Measurements from ENCODE around the gene KLHL40. TPM values are rescaled to one million over a fixed set of nuclear protein-coding genes. Genes with fewer than 3 reads are reported as not detected.

Gene KLHL40
- total and polyA plus RNA-seq, 9 donors, result 86.0 to 176 (median 124) TPM

- peaks cover 34% of the 10 kb centered on the region for H3K36me3 ChIP-seq (ENCODE audit: control insufficient read depth, insufficient read depth, low read length)
- H3K27me3 ChIP-seq (ENCODE audit: control insufficient read depth, insufficient read depth, low read length), result no peaks in the 10 kb centered on the region
- H3K27ac ChIP-seq (ENCODE audit: low read length), result peak overlapping the region; percentile 7
- H3K4me1 ChIP-seq (ENCODE audit: control insufficient read depth, insufficient read depth, low read length), result peaks cover 65% of the 10 kb centered on the region
- 74% methylated on average over 8 of the region's 9 CpGs for WGBS (ENCODE audit: insufficient coverage)
- H3K4me3 ChIP-seq (ENCODE audit: low read length), result no peak overlapping the region
- H3K9me3 ChIP-seq (replicated peaks; ENCODE audit: control insufficient read depth, low read depth, low read length), result no peaks in the 10 kb centered on the region
- peak; percentile 3 for DNase-seq
Measured at GRCh38 chr3:42656680-42657610, 28.4 kb upstream of the KLHL40 start.

GRCh38 chr3:42657675-42658074 is 27.7 kb upstream of the KLHL40 start:
- no peak for DNase-seq
- Histone ChIP-seq H3K27ac (ENCODE audit: low read length) (peak overlapping the region; percentile 62), H3K9me3 (replicated peaks; ENCODE audit: control insufficient read depth, low read depth, low read length) (no peaks in the 10 kb centered on the region), H3K36me3 (ENCODE audit: control insufficient read depth, insufficient read depth, low read length) (peaks cover 36% of the 10 kb centered on the region), H3K4me3 (ENCODE audit: low read length) (no peak overlapping the region), H3K27me3 (ENCODE audit: control insufficient read depth, insufficient read depth, low read length) (no peaks in the 10 kb centered on the region), H3K4me1 (ENCODE audit: control insufficient read depth, insufficient read depth, low read length) (peaks cover 58% of the 10 kb centered on the region)
- 80% methylated on average over 4 of the region's 4 CpGs for WGBS (ENCODE audit: insufficient coverage)

GRCh38 chr3:42658091-42658770 is 27.1 kb upstream of the KLHL40 start:
- peak overlapping the region; percentile 62 for H3K27ac ChIP-seq (ENCODE audit: low read length)
- H3K9me3 ChIP-seq (replicated peaks; ENCODE audit: control insufficient read depth, low read depth, low read length), result no peaks in the 10 kb centered on the region
- peaks cover 36% of the 10 kb centered on the region for H3K36me3 ChIP-seq (ENCODE audit: control insufficient read depth, insufficient read depth, low read length)
- WGBS (ENCODE audit: insufficient coverage), result 82% methylated on average over 34 of the region's 34 CpGs
- peaks cover 52% of the 10 kb centered on the region for H3K4me1 ChIP-seq (ENCODE audit: control insufficient read depth, insufficient read depth, low read length)
- no peak overlapping the region for H3K4me3 ChIP-seq (ENCODE audit: low read length)
- H3K27me3 ChIP-seq (ENCODE audit: control insufficient read depth, insufficient read depth, low read length), result no peaks in the 10 kb centered on the region
- peak; percentile 41 for DNase-seq

- no peak overlapping the region for H3K27ac ChIP-seq (ENCODE audit: low read length)
- WGBS (ENCODE audit: insufficient coverage), result 67% methylated on average over 22 of the region's 22 CpGs
- DNase-seq, result no peak
Measured at GRCh38 chr3:42658771-42659390, 26.5 kb upstream of the KLHL40 start.

GRCh38 chr3:42659451-42660130 is 25.7 kb upstream of the KLHL40 start:
- Histone ChIP-seq H3K4me3 (ENCODE audit: low read length) (no peak overlapping the region), H3K4me1 (ENCODE audit: control insufficient read depth, insufficient read depth, low read length) (peaks cover 45% of the 10 kb centered on the region), H3K9me3 (replicated peaks; ENCODE audit: control insufficient read depth, low read depth, low read length) (no peaks in the 10 kb centered on the region), H3K36me3 (ENCODE audit: control insufficient read depth, insufficient read depth, low read length) (peaks cover 36% of the 10 kb centered on the region), H3K27me3 (ENCODE audit: control insufficient read depth, insufficient read depth, low read length) (no peaks in the 10 kb centered on the region), H3K27ac (ENCODE audit: low read length) (no peak overlapping the region)
- DNase-seq, result peak; percentile 4
- WGBS (ENCODE audit: insufficient coverage), result 66% methylated on average over 18 of the region's 25 CpGs

More at GRCh38 chr3:42658771-42659390, 26.5 kb upstream of the KLHL40 start:
- Histone ChIP-seq H3K4me1 (ENCODE audit: control insufficient read depth, insufficient read depth, low read length) (peaks cover 46% of the 10 kb centered on the region), H3K36me3 (ENCODE audit: control insufficient read depth, insufficient read depth, low read length) (peaks cover 36% of the 10 kb centered on the region), H3K4me3 (ENCODE audit: low read length) (no peak overlapping the region), H3K9me3 (replicated peaks; ENCODE audit: control insufficient read depth, low read depth, low read length) (no peaks in the 10 kb centered on the region), H3K27me3 (ENCODE audit: control insufficient read depth, insufficient read depth, low read length) (no peaks in the 10 kb centered on the region)

GRCh38 chr3:42660131-42660715 is 25.1 kb upstream of the KLHL40 start:
- Histone ChIP-seq H3K27me3 (ENCODE audit: control insufficient read depth, insufficient read depth, low read length) (no peaks in the 10 kb centered on the region), H3K9me3 (replicated peaks; ENCODE audit: control insufficient read depth, low read depth, low read length) (no peaks in the 10 kb centered on the region), H3K27ac (ENCODE audit: low read length) (no peak overlapping the region), H3K4me1 (ENCODE audit: control insufficient read depth, insufficient read depth, low read length) (peaks cover 38% of the 10 kb centered on the region), H3K36me3 (ENCODE audit: control insufficient read depth, insufficient read depth, low read length) (peaks cover 36% of the 10 kb centered on the region), H3K4me3 (ENCODE audit: low read length) (no peak overlapping the region)
- peak; percentile 9 for DNase-seq
- 72% methylated on average over 3 of the region's 6 CpGs for WGBS (ENCODE audit: insufficient coverage)

- Histone ChIP-seq H3K27me3 (ENCODE audit: control insufficient read depth, insufficient read depth, low read length) (no peaks in the 10 kb centered on the region), H3K9me3 (replicated peaks; ENCODE audit: control insufficient read depth, low read depth, low read length) (no peaks in the 10 kb centered on the region), H3K4me3 (ENCODE audit: low read length) (no peak overlapping the region), H3K36me3 (ENCODE audit: control insufficient read depth, insufficient read depth, low read length) (peaks cover 36% of the 10 kb centered on the region), H3K27ac (ENCODE audit: low read length) (no peak overlapping the region), H3K4me1 (ENCODE audit: control insufficient read depth, insufficient read depth, low read length) (peaks cover 38% of the 10 kb centered on the region)
- peak; percentile 11 for DNase-seq
- WGBS (ENCODE audit: insufficient coverage), result 75% methylated on average over 2 of the region's 4 CpGs
Measured at GRCh38 chr3:42660898-42661297, 24.4 kb upstream of the KLHL40 start.

- peaks cover 36% of the 10 kb centered on the region for H3K36me3 ChIP-seq (ENCODE audit: control insufficient read depth, insufficient read depth, low read length)
- DNase-seq, result no peak
- no peak overlapping the region for H3K27ac ChIP-seq (ENCODE audit: low read length)
- peaks cover 38% of the 10 kb centered on the region for H3K4me1 ChIP-seq (ENCODE audit: control insufficient read depth, insufficient read depth, low read length)
- no peak overlapping the region for H3K4me3 ChIP-seq (ENCODE audit: low read length)
- H3K9me3 ChIP-seq (replicated peaks; ENCODE audit: control insufficient read depth, low read depth, low read length), result no peaks in the 10 kb centered on the region
- 86% methylated on average over 2 of the region's 5 CpGs for WGBS (ENCODE audit: insufficient coverage)
- H3K27me3 ChIP-seq (ENCODE audit: control insufficient read depth, insufficient read depth, low read length), result no peaks in the 10 kb centered on the region
Measured at GRCh38 chr3:42661593-42662022, 23.7 kb upstream of the KLHL40 start.

- Histone ChIP-seq H3K27me3 (ENCODE audit: control insufficient read depth, insufficient read depth, low read length) (no peaks in the 10 kb centered on the region), H3K4me1 (ENCODE audit: control insufficient read depth, insufficient read depth, low read length) (peaks cover 38% of the 10 kb centered on the region), H3K27ac (ENCODE audit: low read length) (no peak overlapping the region), H3K4me3 (ENCODE audit: low read length) (no peak overlapping the region), H3K9me3 (replicated peaks; ENCODE audit: control insufficient read depth, low read depth, low read length) (no peaks in the 10 kb centered on the region), H3K36me3 (ENCODE audit: control insufficient read depth, insufficient read depth, low read length) (peaks cover 36% of the 10 kb centered on the region)
- no CpG with 5 or more reads among the region's 7 CpGs for WGBS (ENCODE audit: insufficient coverage)
- no peak for DNase-seq
Measured at GRCh38 chr3:42662037-42662812, 23.1 kb upstream of the KLHL40 start.
